Skeletal muscle satellite cell (primary cell): ENCODE measurements around the gene FAM43A.
A peak's percentile ranks its signal among the peaks of the same experiment; 100 is the strongest.

Source experiments
- H3K27me3 ChIP-seq: 2 replicates; pipeline ENCODE4 v1.7.0; 2013; ENCODE audit warnings: low read length; ENCODE audit not compliant: control insufficient read depth, insufficient read depth
- H3K36me3 ChIP-seq: 2 replicates; pipeline ENCODE4 v1.7.0; 2013; ENCODE audit warnings: mild to moderate bottlenecking, control low read depth, low read length; ENCODE audit not compliant: insufficient read depth
- H3K4me1 ChIP-seq: 2 replicates; pipeline ENCODE4 v1.7.0; 2013; ENCODE audit warnings: low read length; ENCODE audit not compliant: control insufficient read depth, insufficient read depth
- H3K4me2 ChIP-seq: 2 replicates; pipeline ENCODE4 v1.7.0; 2013; ENCODE audit warnings: mild to moderate bottlenecking, low read length
- H3K4me3 ChIP-seq: 2 replicates; pipeline ENCODE4 v1.7.0; 2013; ENCODE audit warnings: low read length
- H3K9ac ChIP-seq: 2 replicates; pipeline ENCODE4 v1.7.0; 2013; ENCODE audit warnings: mild to moderate bottlenecking, low read depth, low read length, moderate library complexity
- H3K9me3 ChIP-seq: replicated peaks from 2 replicates; pipeline ENCODE4 v1.7.0; 2013; ENCODE audit warnings: mild to moderate bottlenecking, control low read depth, low read length

The FAM43A gene

GRCh38 chr3:194713299-194714136 is 27.8 kb downstream of the FAM43A start:
- no peaks in the 10 kb centered on the region for H3K36me3 ChIP-seq
- H3K4me2 ChIP-seq = no peak overlapping the region
- no peaks in the 10 kb centered on the region for H3K9me3 ChIP-seq
- no peak overlapping the region for H3K9ac ChIP-seq
- H3K4me3 ChIP-seq = no peak overlapping the region
- peaks cover 35% of the 10 kb centered on the region for H3K27me3 ChIP-seq
- no peaks in the 10 kb centered on the region for H3K4me1 ChIP-seq

GRCh38 chr3:194714137-194714455 is 28.4 kb downstream of the FAM43A start:
- Histone ChIP-seq H3K9ac (no peak overlapping the region), H3K36me3 (no peaks in the 10 kb centered on the region), H3K9me3 (no peaks in the 10 kb centered on the region), H3K4me1 (no peaks in the 10 kb centered on the region), H3K4me2 (no peak overlapping the region), H3K27me3 (peaks cover 29% of the 10 kb centered on the region), H3K4me3 (no peak overlapping the region)

GRCh38 chr3:194714564-194714963 is 28.9 kb downstream of the FAM43A start:
- peaks cover 33% of the 10 kb centered on the region for H3K27me3 ChIP-seq
- H3K4me3 ChIP-seq = no peak overlapping the region
- H3K36me3 ChIP-seq = no peaks in the 10 kb centered on the region
- H3K4me1 ChIP-seq = no peaks in the 10 kb centered on the region
- H3K4me2 ChIP-seq = no peak overlapping the region
- H3K9me3 ChIP-seq = no peaks in the 10 kb centered on the region
- H3K9ac ChIP-seq = no peak overlapping the region

- Histone ChIP-seq H3K4me1 (no peaks in the 10 kb centered on the region), H3K4me2 (no peak overlapping the region), H3K9me3 (no peaks in the 10 kb centered on the region), H3K4me3 (no peak overlapping the region), H3K9ac (no peak overlapping the region), H3K27me3 (peaks cover 39% of the 10 kb centered on the region), H3K36me3 (no peaks in the 10 kb centered on the region)
Observed at GRCh38 chr3:194715022-194715800, 29.5 kb downstream of the FAM43A start.

GRCh38 chr3:194718079-194718478 is 32.4 kb downstream of the FAM43A start:
- Histone ChIP-seq H3K4me2 (no peak overlapping the region), H3K27me3 (peaks cover 56% of the 10 kb centered on the region), H3K36me3 (no peaks in the 10 kb centered on the region), H3K9me3 (no peaks in the 10 kb centered on the region), H3K9ac (no peak overlapping the region), H3K4me1 (no peaks in the 10 kb centered on the region), H3K4me3 (no peak overlapping the region)

GRCh38 chr3:194720048-194720447 is 34.4 kb downstream of the FAM43A start:
- Histone ChIP-seq H3K4me1 (no peaks in the 10 kb centered on the region), H3K4me2 (no peak overlapping the region), H3K36me3 (no peaks in the 10 kb centered on the region), H3K9ac (no peak overlapping the region), H3K9me3 (no peaks in the 10 kb centered on the region), H3K4me3 (no peak overlapping the region), H3K27me3 (peaks cover 55% of the 10 kb centered on the region)

- Histone ChIP-seq H3K4me1 (no peaks in the 10 kb centered on the region), H3K4me3 (no peak overlapping the region), H3K27me3 (peaks cover 58% of the 10 kb centered on the region), H3K9me3 (no peaks in the 10 kb centered on the region), H3K4me2 (no peak overlapping the region), H3K36me3 (no peaks in the 10 kb centered on the region), H3K9ac (no peak overlapping the region)
Observed at GRCh38 chr3:194723846-194724618, 38.3 kb downstream of the FAM43A start.

- Histone ChIP-seq H3K4me1 (no peaks in the 10 kb centered on the region), H3K4me2 (no peak overlapping the region), H3K4me3 (no peak overlapping the region), H3K9me3 (no peaks in the 10 kb centered on the region), H3K36me3 (no peaks in the 10 kb centered on the region), H3K27me3 (peaks cover 59% of the 10 kb centered on the region), H3K9ac (no peak overlapping the region)
Observed at GRCh38 chr3:194725346-194725745, 39.7 kb downstream of the FAM43A start.

GRCh38 chr3:194727435-194728128 is 41.9 kb downstream of the FAM43A start:
- peaks cover 60% of the 10 kb centered on the region for H3K27me3 ChIP-seq
- no peaks in the 10 kb centered on the region for H3K9me3 ChIP-seq
- H3K9ac ChIP-seq = no peak overlapping the region
- no peak overlapping the region for H3K4me3 ChIP-seq
- no peaks in the 10 kb centered on the region for H3K36me3 ChIP-seq
- H3K4me2 ChIP-seq = no peak overlapping the region
- H3K4me1 ChIP-seq = no peaks in the 10 kb centered on the region

GRCh38 chr3:194728986-194729385 is 43.3 kb downstream of the FAM43A start:
- no peaks in the 10 kb centered on the region for H3K36me3 ChIP-seq
- no peak overlapping the region for H3K4me3 ChIP-seq
- peaks cover 56% of the 10 kb centered on the region for H3K27me3 ChIP-seq
- H3K4me2 ChIP-seq = no peak overlapping the region
- H3K4me1 ChIP-seq = no peaks in the 10 kb centered on the region
- H3K9ac ChIP-seq = no peak overlapping the region
- H3K9me3 ChIP-seq = no peaks in the 10 kb centered on the region

GRCh38 chr3:194730365-194730764 is 44.7 kb downstream of the FAM43A start:
- Histone ChIP-seq H3K4me1 (no peaks in the 10 kb centered on the region), H3K9me3 (no peaks in the 10 kb centered on the region), H3K4me3 (no peak overlapping the region), H3K4me2 (peak overlapping the region; percentile 19), H3K27me3 (peaks cover 53% of the 10 kb centered on the region), H3K36me3 (no peaks in the 10 kb centered on the region), H3K9ac (no peak overlapping the region)
